Stimulated activated CD8-positive, alpha-beta memory T cell treated with anti-CD3 and anti-CD28 coated beads, Interleukin-2, amount 100 ng/mL, for 48 hours (primary cell): ENCODE measurements around the gene PPP2R5C.
A peak's percentile ranks its signal among the peaks of the same experiment; 100 is the strongest.

ENCODE experiments used
- DNase-seq, 2 donors: peaks; one replicate each; pipeline ENCODE4 v3.0.0-alpha.2; 2020; ENCODE audit warnings: low read depth in 2 of 2

The PPP2R5C gene

DNA sequence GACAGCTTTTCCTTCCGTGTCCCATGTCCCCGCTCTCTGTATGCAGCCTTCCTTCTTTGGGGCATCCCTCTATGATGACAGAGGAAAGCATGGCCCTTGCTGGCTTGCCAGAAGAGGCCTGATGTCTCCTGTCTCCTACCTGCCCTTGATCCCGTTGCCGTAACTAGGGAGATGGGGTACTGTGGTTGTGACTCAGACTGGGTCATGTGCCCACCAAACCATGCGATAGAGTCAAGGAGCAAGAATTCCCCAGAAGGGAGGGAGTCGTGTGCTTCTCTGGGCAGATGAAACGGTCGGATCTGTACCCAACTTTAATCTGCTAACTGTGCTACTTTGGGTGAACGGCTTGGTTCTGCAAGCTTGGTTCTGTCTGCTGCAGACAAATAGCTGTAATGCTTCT lies 103.8 kb downstream of the PPP2R5C start:
- no peak for DNase-seq

DNA sequence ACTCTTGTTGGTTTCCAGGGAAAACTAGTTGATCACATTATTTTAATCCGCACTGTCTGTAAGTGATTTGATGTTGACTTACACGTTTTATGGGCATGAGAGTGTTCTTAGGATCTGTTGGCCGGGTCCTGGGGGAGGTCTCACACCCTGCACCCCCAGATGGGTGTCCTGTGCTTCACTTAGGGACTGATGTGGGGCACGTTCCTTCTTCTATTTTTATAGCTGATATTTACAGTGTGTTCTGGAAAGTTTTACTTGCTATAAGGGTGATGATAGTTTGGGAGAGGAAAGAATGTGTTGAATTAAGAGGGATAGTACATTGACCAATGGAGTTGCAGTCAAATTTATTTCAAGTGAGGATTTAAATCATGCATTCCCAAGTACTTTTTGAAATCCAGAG lies 106.3 kb downstream of the PPP2R5C start:
- DNase-seq, result no peak

DNA sequence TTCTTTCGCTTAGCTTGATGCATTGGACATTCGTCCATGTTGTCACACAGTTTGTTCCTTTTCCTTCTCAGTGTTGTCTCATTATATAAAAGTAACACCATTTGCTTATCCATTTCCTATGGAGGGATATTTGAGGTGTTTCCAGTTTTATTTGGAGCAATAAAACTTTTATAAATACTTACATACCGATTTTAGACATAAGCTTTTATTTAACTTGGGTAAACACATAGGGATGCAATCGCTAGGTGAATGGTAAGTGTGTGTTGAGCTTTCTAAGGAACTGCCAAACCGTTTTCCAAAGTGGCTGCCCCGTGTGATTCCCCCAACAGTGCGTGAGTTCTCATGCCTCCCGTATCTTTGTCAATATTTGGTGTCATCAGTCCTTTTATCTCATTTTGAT lies 107.7 kb downstream of the PPP2R5C start:
- no peak for DNase-seq

DNA sequence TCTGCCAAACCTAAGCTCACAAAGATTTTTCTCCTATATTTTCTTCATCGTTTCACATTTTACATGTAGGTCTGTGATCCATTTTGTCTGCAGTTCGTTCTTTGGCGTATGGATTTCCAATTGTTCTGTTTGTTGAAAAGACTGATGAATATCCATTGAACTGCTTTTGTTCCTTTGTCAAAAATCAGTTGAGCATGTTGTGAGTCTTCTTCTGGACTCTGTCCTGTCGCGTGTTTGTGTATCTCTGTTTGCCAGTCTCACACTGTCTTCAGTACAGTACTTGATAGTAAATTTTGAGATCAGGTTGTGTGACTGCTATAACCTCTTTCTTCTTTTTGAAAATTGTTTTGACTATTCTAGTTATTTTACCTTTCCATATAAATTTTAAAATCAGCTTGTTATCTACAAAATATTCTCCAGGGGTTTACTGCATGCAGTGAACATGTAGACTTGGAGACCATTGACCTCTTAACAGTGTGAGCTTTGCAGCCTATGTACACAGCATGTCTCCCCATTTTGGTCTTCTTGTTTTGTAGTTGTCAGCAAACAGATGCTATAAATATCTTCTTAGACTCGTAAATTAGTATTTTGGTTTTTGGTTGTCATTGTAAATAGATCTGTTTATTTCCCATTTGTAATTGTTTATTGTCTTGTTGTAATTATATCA lies 108.9 kb downstream of the PPP2R5C start:
- DNase-seq, result no peak

DNA sequence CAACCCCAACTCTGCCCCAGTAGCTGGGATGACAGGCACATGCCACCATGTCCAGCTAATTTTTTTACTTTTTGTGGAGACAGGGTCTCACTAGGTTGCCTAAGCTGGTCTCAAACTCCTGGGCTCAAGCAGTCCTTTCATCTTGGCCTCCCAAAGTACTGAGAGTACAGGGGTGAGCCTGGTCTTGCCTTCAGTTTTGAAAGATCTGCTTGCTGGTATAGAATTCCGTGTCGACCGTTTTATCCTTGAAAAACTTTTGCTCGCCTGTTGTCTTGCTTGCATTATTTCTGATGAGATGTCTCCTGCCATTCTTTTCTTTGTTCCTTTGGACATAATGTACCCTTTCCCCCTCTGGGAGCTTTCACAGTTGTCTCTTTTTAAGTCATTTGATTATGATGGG lies 110.8 kb downstream of the PPP2R5C start:
- no peak for DNase-seq

DNA sequence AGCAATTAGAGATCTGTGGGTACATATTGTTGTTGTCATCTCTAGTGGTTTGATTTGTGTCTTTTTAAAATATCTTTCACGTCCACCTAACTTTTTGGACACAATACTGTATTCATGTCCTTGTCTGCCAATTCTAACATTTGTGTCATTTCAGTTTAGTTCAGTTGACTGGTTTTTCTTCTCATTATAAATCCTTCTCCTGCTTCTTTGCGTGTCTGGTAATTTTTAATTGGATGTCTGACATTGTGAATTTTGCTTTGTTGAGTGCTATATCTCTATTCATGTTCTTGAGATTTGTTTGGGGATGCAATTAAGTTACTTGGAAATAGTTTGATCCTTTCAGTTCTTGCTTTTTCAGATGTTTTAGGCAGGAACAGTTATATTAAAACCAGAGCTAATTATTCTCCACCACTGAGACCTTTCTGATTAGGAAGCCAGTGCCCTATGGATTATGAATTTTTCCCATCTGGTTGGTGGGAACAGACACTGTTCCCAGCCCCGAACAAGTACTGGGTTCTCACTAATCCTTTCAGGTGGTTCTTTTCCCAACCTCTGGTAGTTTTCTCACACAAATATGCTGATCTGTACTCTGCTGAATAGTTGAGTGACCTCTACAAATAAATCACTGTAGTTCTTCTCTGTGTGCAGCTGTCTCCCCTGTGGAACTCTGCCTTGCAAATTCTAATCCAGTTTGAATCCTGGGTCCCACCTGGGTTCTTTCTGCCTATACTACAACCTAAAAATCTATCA lies 111.7 kb downstream of the PPP2R5C start:
- DNase-seq, result no peak

DNA sequence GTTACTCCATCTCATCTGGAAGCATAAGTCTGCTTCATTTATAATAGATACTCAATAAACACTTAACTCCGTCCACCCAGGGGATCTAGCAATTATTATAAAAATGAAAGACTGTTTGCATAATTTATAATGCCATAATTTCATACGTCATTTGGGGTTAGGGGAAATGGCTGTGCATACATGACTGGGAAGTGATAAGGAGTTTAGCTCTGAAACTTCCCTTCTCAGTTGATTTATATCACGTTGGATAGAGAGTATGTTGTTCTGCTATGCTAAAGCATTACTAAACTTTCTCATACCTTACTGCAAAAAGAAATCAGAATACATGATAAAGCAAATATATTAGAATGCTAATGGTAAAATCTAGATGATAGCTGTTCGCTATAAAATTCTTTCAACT lies 112.5 kb downstream of the PPP2R5C start:
- no peak for DNase-seq

DNA sequence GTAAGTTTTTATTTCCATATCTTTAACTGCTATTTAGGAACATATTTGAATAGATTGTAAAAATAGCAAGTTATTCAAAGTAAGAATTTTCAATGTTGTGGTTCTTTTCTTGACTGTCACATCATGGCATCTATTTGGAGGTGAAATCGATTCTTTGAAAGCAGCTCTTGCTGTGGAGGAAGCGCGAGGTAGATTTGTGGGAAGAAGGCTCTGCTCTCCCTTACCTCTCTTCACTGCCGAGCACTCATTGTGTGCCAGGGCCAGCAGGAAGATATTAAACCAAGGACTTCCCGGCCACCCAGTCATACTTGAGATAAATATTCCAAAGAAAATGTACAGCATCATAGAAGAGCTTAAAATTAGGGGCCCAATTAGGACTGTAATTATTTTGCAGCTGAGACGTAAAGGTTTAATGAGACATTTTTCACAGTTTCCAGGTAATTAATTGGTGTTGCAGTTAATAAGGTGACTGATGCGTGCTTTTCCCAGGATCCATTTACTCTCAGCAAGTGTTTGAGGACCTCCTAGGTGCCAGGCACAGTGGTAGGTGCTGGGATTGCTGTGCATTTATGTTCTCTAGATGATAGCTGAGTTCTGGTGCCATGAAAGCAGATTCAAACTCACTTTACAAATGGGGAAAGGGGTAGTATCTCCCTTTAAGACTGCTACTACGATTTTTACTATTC lies 113.7 kb downstream of the PPP2R5C start:
- DNase-seq, result no peak

DNA sequence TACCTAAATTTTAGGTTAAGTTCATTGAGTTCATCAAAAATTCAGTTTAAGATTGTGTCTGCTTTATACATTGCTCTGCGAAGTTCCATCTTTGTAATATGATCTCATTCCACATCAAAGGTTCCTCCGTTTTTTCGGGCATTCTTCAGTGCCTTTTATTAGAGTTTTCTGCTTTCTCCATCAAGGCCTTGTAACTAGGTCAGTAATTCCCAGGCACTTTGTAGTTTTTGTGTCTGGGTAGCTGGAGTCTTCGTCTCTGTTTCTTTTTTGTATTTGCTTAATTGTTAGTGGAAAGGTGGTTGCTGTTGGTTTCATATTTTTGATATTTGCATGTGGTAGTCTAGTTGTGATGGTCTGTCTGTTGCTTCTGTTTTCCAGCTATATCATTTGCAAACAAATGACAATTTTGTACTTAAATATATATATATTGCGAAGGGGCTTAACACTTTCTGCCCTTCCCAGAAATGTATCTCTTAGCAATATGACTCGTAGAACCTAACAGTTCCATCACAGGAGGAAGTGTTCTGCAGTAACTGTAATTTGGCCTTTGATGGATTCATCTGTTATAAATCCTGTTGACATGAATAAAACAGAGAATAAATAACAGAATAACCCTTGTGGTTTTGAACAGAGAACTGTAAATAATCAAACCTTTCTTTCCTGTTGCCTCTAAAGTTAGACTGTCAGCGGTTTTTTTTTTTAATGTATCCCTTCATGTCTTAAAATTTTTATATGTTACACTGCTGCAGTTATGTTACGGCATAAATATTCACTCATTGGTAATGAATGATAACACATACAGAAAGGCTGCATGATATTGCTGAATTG lies 114.4 kb downstream of the PPP2R5C start:
- DNase-seq, result no peak

DNA sequence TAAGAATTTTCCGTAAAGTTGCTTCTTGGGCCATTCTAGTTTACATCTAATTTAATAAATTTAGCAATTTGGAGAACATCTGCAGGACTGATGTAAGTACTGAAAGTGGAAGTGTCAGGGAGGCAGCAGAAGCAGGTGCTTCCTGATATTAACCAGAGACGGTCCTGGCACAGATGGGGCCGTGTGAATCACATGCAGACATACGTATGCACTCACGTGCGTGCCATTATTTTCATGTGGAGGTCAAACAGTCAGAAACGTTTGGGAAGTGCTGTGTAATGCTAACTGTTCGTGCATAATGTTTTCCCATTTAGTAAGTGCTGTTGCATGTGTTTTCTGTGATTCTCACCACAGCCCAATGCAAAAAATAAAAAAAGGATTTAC lies 115.0 kb downstream of the PPP2R5C start:
- peak; percentile 24 to 50 for DNase-seq

DNA sequence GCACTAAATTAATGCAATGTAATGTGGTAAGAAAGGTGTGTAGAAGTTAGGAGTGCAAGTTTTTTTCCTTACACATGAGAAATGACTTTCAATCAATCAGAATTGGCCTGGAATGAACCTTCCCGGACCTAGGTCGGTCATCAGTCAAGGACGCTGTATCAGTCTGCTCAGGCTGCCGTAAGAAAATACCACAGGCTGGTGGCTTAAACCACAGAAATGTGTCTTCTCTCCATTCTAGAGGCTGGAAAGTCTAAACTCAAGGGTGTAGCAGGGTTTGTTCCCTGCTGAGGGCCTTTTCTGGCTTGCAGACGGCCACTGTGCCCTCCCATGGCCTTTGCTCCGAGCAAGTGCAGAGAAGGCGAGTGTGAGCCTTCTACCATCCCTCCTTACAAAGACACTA lies 116.3 kb downstream of the PPP2R5C start:
- DNase-seq, result no peak

DNA sequence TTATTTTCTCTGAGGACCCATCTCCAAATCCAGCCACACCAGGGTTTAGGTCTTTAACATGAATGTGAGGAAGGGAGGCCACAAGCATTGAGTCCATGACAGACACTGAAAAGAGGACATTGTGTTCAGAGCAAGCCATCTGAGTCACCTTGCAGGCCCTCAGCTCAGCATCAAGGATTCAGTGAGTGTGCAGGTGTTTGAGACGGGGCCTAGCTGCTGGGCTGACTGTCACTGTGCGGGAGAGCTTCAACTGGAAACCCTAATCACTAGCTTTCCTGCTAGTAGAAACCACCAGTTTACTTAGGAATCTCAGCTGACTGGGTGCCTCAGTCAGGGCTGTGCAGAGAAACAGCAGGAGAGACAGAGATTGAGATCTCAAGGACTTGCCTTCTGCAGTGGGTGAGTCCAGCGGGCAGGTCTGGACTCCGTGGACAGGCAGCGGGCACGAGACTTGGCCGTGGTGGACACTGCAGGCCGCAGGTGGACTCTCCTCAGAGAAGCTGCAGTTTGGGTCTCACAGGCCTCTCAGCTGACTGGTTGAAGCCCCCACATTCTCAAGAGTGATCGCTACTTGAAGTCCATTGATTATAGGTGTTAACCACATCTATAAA lies 116.8 kb downstream of the PPP2R5C start:
- no peak for DNase-seq

DNA sequence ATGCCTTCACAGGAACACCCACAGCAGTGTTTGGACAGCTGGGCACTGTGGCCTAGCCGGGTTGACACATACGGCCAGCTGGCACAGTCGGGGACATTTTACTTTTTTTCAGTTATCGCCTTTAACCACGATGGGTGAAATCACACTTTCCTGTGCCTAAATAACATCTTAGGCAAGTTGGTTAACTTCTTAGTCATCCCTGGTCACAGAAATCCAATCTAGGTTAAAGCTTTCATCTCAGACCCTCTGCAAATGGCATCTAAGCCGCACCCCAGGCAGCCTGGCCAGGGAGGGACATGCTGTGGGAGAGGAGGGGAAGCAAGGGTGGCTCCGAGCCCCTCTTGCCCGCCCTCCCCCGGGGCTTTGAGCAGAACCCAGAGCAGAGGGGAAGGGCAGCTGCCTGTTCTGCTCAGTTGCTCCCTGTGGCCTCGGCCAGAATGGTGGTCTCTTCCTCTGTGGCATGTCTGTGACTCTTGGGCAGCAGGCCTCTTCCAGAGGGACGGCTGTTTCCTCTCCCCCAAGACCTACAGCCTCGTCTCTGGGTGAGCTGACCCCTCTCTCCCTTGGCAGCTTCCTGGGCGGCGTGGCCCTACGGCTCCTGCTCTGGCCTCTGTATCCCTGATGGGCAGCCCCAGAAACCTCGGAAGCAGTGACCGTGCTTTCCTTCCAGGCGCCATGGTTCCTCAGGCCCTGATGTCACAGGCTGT lies 117.5 kb downstream of the PPP2R5C start:
- DNase-seq, result peak; percentile 22 to 49

DNA sequence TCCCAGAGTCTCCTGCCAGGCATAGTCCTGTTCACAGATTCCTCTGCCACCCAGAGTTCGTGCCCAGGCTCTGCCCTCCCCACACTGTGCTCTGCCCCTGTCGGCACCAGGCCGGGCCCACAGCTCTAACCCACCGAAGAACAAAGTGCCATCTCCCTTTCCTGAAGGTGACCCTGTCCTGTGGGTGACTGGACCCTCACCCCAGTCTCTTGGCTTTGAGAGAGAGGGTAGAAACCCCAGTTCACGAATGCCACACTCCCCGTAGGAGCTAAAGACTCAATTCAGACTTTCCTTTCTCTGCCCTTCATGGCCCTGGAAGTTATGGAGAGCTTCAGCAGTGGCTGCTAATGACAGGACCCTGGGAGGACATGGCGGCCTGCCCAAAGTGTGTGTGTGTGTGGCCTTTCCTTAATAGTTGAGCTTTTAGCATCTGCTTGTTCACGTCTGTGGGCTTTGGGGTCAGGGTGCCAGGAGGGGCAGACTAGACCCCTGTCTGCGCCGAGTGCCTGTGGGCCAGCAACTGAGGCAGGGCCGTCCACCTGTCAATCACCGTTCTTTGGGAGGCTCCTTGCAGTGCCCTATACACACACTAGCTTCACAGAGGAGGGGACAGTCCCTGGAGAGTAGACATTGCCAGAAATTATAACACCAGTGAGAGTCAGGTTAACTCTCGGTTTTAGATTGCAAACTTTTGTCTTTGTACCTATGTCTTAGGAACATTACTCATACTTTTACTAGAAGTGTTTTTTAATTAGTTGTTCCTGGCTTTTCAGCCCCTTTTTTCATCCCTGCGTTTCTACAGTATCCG lies 118.2 kb downstream of the PPP2R5C start:
- DNase-seq, result no peak

DNA sequence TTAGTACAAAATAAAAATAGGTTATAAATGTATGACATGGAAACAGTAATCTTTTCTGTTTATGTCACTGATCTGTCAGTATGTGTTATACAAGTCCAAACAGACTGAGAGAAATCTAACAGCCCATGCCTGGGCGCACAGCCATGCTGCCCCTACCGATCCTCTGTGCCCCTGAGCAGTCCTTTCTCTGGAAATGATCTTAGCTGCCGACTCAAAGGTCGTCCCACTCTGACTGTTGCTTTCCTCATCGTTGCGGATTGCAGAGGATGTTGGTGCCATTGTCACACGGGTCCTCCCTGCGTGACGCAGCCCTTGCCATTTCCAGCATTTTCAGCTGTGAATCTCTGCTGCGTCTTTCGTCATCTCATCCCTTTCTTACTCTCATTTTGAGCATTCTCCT lies 119.9 kb downstream of the PPP2R5C start:
- no peak for DNase-seq

DNA sequence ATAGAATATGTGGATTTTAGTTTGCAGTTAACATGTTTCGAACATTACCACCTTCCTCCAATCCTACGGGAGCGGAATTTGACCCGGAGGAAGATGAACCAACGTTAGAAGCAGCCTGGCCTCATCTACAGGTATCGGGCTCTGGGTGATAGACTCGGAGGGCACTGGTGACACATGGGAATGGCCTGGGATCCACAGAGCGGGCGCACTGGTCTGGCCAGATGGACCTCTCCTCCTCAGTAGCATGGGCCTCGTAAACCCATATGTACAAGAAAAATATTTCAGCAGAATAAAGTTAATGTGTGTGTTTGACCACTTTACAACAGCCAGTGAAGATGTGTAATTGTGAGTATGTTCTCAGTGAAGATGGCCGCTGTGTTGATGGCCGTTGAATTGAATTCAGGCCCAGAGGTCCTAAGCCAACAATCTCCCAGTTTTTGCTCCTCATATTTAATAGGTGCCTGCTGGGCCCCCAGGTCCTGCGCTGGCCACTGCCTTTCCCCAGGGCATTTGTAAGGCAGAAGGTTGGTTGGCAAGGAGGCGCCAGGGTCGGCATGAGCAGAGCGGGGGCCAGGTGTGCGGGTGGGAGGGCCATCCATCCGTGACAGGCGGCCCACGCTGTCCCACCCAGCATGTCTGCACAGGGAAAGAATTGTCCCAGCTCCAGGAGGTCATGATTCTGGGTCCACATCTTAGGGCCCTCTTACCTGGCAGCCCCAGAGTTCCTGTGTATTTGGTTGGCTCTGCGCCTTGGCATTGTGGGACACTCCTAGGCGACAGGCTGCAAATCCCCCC lies 120.8 kb downstream of the PPP2R5C start:
- no peak for DNase-seq

DNA sequence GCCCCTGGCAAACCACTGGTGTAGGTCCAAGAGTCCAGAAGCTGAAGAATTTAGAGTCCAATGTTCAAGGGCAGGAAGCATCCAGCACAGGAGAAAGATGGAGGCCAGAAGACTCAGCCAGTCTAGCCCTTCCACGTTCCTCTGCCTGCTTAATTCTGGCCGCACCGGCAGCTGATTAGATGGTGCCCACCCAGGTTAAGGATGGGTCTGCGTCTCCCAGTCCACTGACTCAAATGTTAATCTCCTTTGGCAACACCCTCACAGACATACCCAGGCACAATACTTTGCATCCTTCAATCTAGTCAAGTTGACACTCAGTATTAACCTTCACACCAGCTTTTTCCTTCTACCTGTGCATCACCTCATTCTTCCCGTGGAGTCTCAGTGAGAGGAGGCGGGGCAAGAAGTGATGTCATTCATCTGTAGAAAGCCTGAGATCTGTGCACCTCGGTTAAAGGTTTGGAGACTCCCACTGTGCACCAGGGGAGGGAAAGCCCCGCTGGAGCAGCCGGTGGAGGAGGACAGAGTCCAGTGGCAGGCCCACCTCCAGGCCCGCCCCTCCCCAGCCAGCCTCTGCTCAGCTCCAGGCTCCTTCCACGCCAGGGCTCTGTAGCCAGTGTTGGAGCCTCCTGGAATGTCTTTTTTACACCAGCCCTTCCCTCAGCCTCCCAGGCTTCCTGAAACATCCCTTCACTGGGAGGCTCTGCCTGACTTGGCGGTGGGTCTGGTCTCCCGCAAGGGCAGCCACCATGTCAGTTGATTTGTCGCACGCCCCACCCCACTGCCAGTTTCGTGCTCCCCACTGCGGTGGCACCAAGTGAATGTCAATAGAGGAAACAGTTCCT lies 122.8 kb downstream of the PPP2R5C start:
- DNase-seq, result no peak

DNA sequence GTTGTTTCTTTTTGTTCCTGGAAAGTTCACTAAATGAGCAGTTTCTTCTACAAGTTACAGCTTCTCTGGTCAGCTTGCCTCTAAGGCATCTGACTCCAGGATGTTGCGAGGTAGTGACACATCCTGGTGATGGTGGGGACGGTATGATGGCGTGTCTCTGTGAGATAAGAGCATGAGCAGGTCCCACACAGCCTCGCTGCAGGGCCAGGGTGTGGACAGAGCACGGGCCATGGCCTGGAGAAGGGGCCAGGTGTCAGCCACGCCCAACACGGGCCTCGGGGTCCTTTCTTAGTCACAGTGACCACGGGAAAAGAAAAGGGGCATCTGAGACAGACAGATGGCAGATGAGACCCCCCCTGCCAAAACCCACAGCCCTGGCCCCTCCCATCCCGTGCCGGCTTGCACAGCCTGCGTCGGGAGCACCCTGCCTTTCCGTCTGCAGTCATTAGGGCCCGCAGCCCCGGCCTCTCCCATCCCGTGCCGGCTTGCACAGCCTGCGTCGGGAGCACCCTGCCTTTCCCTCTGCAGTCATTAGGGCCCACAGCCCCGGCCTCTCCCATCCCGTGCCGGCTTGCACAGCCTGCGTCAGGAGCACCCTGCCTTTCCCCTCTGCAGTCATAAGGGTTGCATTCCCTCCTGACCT lies 123.5 kb downstream of the PPP2R5C start:
- DNase-seq, result no peak
